Heart right ventricle (tissue), 16 donors: Measurements from ENCODE around the gene TUT7. TPM values are rescaled to one million over a fixed set of nuclear protein-coding genes. Genes with fewer than 3 reads are reported as not detected.

ENCODE experiments used
- ATAC-seq, 8 donors: fragments of 200-7000 bp; cut with Tn5 transposase; one replicate each; pipeline ENCODE4 v1.9.1; 2020; ENCODE audit warnings: mild to moderate bottlenecking in 8 of 8, moderate library complexity in 8 of 8, moderate number of reproducible peaks in 1 of 8
- DNase-seq, 2 donors: peaks; one replicate each; pipeline ENCODE4 v3.0.0-alpha.2; 2020
- H3K27ac ChIP-seq, 10 donors: fragments of 200-600 bp; sonication (generic) in 2 of 10; one replicate each; pipeline versions ENCODE4 v1.5.0 to v1.8.0; 2020 to 2022; ENCODE audit warnings: mild to moderate bottlenecking in 3 of 10
- H3K27me3 ChIP-seq, 7 donors: fragments of 200-600 bp; one replicate each; pipeline ENCODE4 v1.8.0; 2021 to 2022; ENCODE audit warnings: mild to moderate bottlenecking in 2 of 7
- H3K36me3 ChIP-seq, 9 donors: fragments of 200-600 bp; sonication (generic) in 1 of 9; one replicate each; pipeline versions ENCODE4 v1.5.0 to v1.8.0; 2020 to 2022; ENCODE audit warnings: mild to moderate bottlenecking in 2 of 9
- H3K4me1 ChIP-seq, 9 donors: fragments of 200-600 bp; sonication (generic) in 1 of 9; one replicate each; pipeline versions ENCODE4 v1.5.0 to v1.8.0; 2020 to 2022; ENCODE audit warnings: mild to moderate bottlenecking in 4 of 9
- H3K4me3 ChIP-seq, 10 donors: fragments of 200-600 bp; sonication (generic) in 2 of 10; one replicate each; pipeline versions ENCODE4 v1.5.0 to v1.8.0; 2020 to 2022; ENCODE audit warnings: mild to moderate bottlenecking in 7 of 10, moderate library complexity in 2 of 10
- H3K9me3 ChIP-seq, 11 donors: fragments of 200-600 bp in 10 of 11; sonication (generic) in 2 of 11; one replicate each; pipeline versions ENCODE4 v1.5.0 to v1.8.0; 2013 to 2022; ENCODE audit warnings: mild to moderate bottlenecking in 2 of 11, control low read depth in 1 of 11, moderate library complexity in 1 of 11
- WGBS, 2 donors: extraction: QIAGEN DNeasy Blood & Tissue Kit; methylation state at CpG; one replicate each; pipeline ENCODE4 v1.1.7; 2013; ENCODE audit warnings: inconsistent platforms in 1 of 2; 5-methylcytosine and 5-hydroxymethylcytosine counted together
- intact Hi-C, 10 donors: fragments of 100-400 bp; cut with DNase I; formaldehyde crosslinking; loops; one replicate each; pipeline versions ENCODE4 v1.11.1 to v1.14.2; 2022
- polyA plus RNA-seq, 2 donors: library from polyadenylated mRNA; stranded (reverse); fragments of 200-250 nt; gene quantifications; one replicate each; pipeline ENCODE4 v1.2.3, GENCODE V29; 2013
- total RNA-seq, 10 donors: library from RNA; stranded (reverse); fragmentation: NEBNext Ultra II Directional in 3 of 10; extraction: Animal tissue kit (Norgen Biotek cat#: 25700) in 3 of 10; gene quantifications; one replicate each; pipeline versions ENCODE4 v1.2.1 to v1.2.4, GENCODE V29; 2021 to 2023
- TF ChIP-seq, protein P1 (sequence below), 9 donors: fragments of 200-600 bp; sonication (generic) in 2 of 9; IDR thresholded peaks; one replicate each; pipeline versions ENCODE4 v1.5.0 to v1.8.0; 2021 to 2022; ENCODE audit warnings: antibody characterized with exemption in 9 of 9, mild to moderate bottlenecking in 5 of 9, moderate library complexity in 1 of 9
- donor health status: Arrhythmogenic right ventricular cardiomyopathy.
- donor health status: ischemic (EF 13 %, LVEDD 7.1; RV severe dilation, severe dysfunction).
- donor health status: healthy with polysubstance abuse.
- donor health status: DM: no; HTN: yes; CAD: no.
- donor health status: DM: no; HTN: no; CAD: no.
- donor health status: ischemic (EF 25% LVEDD 6.9; RV normal size, moderate dysfunction).
- donor health status: ischemic (EF 25% LVEDD 5.7; RV mildly dilated, moderate dysfunction).
- donor health status: healthy.
- donor health status: DM: yes; HTN: yes; CAD: no.
- donor health status: Ischemic cardiomyopathy.
- donor health status: ischemic (EF 35%, LVEDD 5.7; RV mildly dilated, moderate dysfunction).
- donor health status: nonischemic (EF 11% LVEDD 7.7; RV severe dilation, severe dysfunction).
- donor health status: DM: yes; HTN: yes; CAD: no.
- donor health status: PGD.
- donor health status: ischemic (EF 29% LVEDD 5.4; RV normal size, mild dysfunction).
- donor health status: nonischemic (EF 23%, LVEDD 6.1; RV moderate dilation, normal function).

The TUT7 gene
- total and polyA plus RNA-seq, 12 donors: 6.0 to 16.7 (median 14.2) TPM

DNA sequence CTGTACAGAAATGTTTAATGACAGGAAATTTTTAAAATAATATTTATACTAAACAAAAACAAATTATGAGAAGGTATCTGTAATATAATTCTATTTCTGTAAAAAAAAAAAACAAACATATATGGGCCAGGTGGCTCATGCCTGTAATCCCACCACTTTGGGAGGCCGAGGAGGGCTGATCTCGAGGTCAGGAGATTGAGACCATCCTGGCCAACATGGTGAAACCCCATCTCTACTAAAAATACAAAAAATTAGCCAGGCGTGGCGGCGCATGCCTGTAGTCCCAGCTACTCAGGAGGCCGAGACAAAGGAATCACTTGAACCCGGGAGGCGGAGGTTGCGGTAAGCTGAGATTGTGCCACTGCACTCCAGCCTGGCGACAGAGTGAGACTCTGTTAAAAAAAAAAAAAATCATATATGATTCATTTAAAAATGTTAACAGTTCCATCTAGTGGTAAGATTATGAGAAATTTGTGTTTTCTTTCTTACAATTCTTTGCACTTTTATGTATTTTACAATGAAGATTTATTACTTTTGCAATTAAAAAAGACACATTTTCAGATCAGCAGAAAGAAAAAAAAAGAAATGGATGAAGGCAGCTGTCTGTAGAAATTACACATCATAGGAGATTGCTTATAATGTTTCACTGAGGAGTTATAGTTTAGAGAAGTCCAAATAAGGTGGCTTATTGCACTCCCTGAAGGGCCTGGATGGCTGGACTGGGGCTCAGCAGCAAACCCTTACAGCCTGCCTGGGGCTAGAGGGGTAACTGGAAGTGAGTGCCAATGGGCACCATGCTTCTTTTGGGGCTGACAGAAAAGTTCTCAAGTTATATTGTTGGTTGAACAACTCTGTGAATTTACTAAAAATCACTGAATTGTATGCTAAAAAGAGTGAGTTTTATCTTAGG lies 115.1 kb downstream of the TUT7 start:
- H3K27me3 ChIP-seq: no peaks in the 10 kb centered on the region
- H3K4me3 ChIP-seq: no peak overlapping the region
- peaks cover 0 to 17% (median 0%) of the 10 kb centered on the region in 9 donors for H3K4me1 ChIP-seq
- H3K9me3 ChIP-seq: no peaks in the 10 kb centered on the region
- no peak for DNase-seq
- 77 to 79% methylated on average over 10 of the region's 10 CpGs for WGBS, 2 donors
- no peak for ATAC-seq
- H3K27ac ChIP-seq: no peak overlapping the region
- TF ChIP-seq, protein P1, sequence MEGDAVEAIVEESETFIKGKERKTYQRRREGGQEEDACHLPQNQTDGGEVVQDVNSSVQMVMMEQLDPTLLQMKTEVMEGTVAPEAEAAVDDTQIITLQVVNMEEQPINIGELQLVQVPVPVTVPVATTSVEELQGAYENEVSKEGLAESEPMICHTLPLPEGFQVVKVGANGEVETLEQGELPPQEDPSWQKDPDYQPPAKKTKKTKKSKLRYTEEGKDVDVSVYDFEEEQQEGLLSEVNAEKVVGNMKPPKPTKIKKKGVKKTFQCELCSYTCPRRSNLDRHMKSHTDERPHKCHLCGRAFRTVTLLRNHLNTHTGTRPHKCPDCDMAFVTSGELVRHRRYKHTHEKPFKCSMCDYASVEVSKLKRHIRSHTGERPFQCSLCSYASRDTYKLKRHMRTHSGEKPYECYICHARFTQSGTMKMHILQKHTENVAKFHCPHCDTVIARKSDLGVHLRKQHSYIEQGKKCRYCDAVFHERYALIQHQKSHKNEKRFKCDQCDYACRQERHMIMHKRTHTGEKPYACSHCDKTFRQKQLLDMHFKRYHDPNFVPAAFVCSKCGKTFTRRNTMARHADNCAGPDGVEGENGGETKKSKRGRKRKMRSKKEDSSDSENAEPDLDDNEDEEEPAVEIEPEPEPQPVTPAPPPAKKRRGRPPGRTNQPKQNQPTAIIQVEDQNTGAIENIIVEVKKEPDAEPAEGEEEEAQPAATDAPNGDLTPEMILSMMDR (IDR thresholded peaks at IDR 0.05): peak in 4 of 9 donors; percentile 5 to 33 (median 20)
- H3K36me3 ChIP-seq: no peaks in the 10 kb centered on the region
- intact Hi-C loops: no loop called here

Other genes with a start within 250 kb of the TUT7 start
- under 1 TPM in 8 of 10 donors, not detected in 2; 0.14 to 0.72 (median 0.34) TPM for gene C9orf153, start 94.8 kb downstream of the TUT7 start, total RNA-seq
- gene C9orf153, start 94.8 kb downstream of the TUT7 start, polyA plus RNA-seq: under 1 TPM; 0.06 to 0.44 TPM
- 10 to 100 TPM; 50.7 to 86.1 (median 71.7) TPM for gene ISCA1, start 71.9 kb downstream of the TUT7 start, total RNA-seq
- gene ISCA1, start 71.9 kb downstream of the TUT7 start, polyA plus RNA-seq: 10 to 100 TPM; 27.1 to 42.0 TPM